ENCODE measurements around the gene ENAM. TPM values are rescaled to one million over a fixed set of nuclear protein-coding genes. Genes with fewer than 3 reads are reported as not detected.

Gene ENAM
- total RNA-seq, 2 experiments from 2014 or later = not detected

- intact Hi-C loops (cut with micrococcal nuclease) = no loop called here
- Mint-ChIP-seq H3K27ac (no peak overlapping the region), H3K4me3 (no peak overlapping the region), H3K9me3 (no peaks in the 10 kb centered on the region), H3K36me3 (ENCODE audit: low read depth) (no peaks in the 10 kb centered on the region), H3K27me3 (peaks cover 1% of the 10 kb centered on the region), H3K4me1 (ENCODE audit: low read depth) (peaks cover 12% of the 10 kb centered on the region)
- ATAC-seq (no peak), DNase-seq (no peak)
- no peak for TF ChIP-seq CTCF (IDR thresholded peaks at IDR 0.05)
- CTCF ChIA-PET = interaction anchor here (0.9 to 2.4 kb wide), 4 partner anchors 12 to 26 kb away, joined by 3 to 5 read pairs (median 3); no protein-coding TSS in a partner anchor
- POLR2A ChIA-PET = interaction anchor here (0.6 kb wide), 1 partner anchor 24 kb away, joined by 3 read pairs; no protein-coding TSS in a partner anchor
Measured at GRCh38 chr4:70627620-70628019, 924 bp upstream of the ENAM start.

- DNase-seq (no peak), ATAC-seq (peak; percentile 45)
- H3K27ac Mint-ChIP-seq = no peak overlapping the region
- intact Hi-C loops (cut with micrococcal nuclease) = no loop called here
- peaks cover 6% of the 10 kb centered on the region for H3K4me1 Mint-ChIP-seq (ENCODE audit: low read depth)
- no peak for TF ChIP-seq CTCF (IDR thresholded peaks at IDR 0.05)
- ChIA-PET CTCF (interaction anchor here (1.4 to 2.4 kb wide), 2 partner anchors 14 to 23 kb away, joined by 5 to 11 read pairs; no protein-coding TSS in a partner anchor), POLR2A (no interaction called here)
- no peaks in the 10 kb centered on the region for H3K9me3 Mint-ChIP-seq
- H3K27me3 Mint-ChIP-seq = peaks cover 1% of the 10 kb centered on the region
- H3K4me3 Mint-ChIP-seq = no peak overlapping the region
- no peaks in the 10 kb centered on the region for H3K36me3 Mint-ChIP-seq (ENCODE audit: low read depth)
Measured at GRCh38 chr4:70629469-70630090, 1.0 kb downstream of the ENAM start.

GRCh38 chr4:70630162-70630561 is 1.6 kb downstream of the ENAM start:
- no peak for TF ChIP-seq CTCF (IDR thresholded peaks at IDR 0.05)
- Mint-ChIP-seq H3K4me3 (no peak overlapping the region), H3K9me3 (no peaks in the 10 kb centered on the region)

GRCh38 chr4:70632028-70632427 is 3.5 kb downstream of the ENAM start:
- DNase-seq (no peak), ATAC-seq (no peak)
- no peak for TF ChIP-seq CTCF (IDR thresholded peaks at IDR 0.05)
- Mint-ChIP-seq H3K4me3 (no peak overlapping the region), H3K4me1 (ENCODE audit: low read depth) (peaks cover 6% of the 10 kb centered on the region), H3K27ac (no peak overlapping the region), H3K9me3 (no peaks in the 10 kb centered on the region), H3K27me3 (peaks cover 6% of the 10 kb centered on the region), H3K36me3 (ENCODE audit: low read depth) (no peaks in the 10 kb centered on the region)
- ChIA-PET CTCF (interaction anchor here (1.0 kb wide), 1 partner anchor 17 kb away, joined by 4 read pairs; no protein-coding TSS in a partner anchor), POLR2A (no interaction called here)
- intact Hi-C loops (cut with micrococcal nuclease) = no loop called here

More at GRCh38 chr4:70630162-70630561, 1.6 kb downstream of the ENAM start:
- no peaks in the 10 kb centered on the region for H3K36me3 Mint-ChIP-seq (ENCODE audit: low read depth)
- no peak for ATAC-seq
- peaks cover 4% of the 10 kb centered on the region for H3K27me3 Mint-ChIP-seq
- peaks cover 6% of the 10 kb centered on the region for H3K4me1 Mint-ChIP-seq (ENCODE audit: low read depth)
- no peak overlapping the region for H3K27ac Mint-ChIP-seq
- DNase-seq = no peak
- ChIA-PET POLR2A (no interaction called here), CTCF (no interaction called here)
- intact Hi-C loops (cut with micrococcal nuclease) = no loop called here

- Mint-ChIP-seq H3K4me1 (ENCODE audit: low read depth) (peaks cover under 1% of the 10 kb centered on the region), H3K36me3 (ENCODE audit: low read depth) (no peaks in the 10 kb centered on the region), H3K4me3 (no peak overlapping the region), H3K9me3 (no peaks in the 10 kb centered on the region), H3K27ac (no peak overlapping the region), H3K27me3 (peaks cover 6% of the 10 kb centered on the region)
- ChIA-PET POLR2A (no interaction called here), CTCF (no interaction called here)
- no peak for TF ChIP-seq CTCF (IDR thresholded peaks at IDR 0.05)
- no peak for DNase-seq
- ATAC-seq = no peak
- intact Hi-C loops (cut with micrococcal nuclease) = no loop called here
Measured at GRCh38 chr4:70634482-70634881, 5.9 kb downstream of the ENAM start.

All from activated CD8-positive, alpha-beta T cell treated with anti-CD3 and anti-CD28 coated beads for 36 hours (primary cell).